IMR-90 (cell line): ENCODE data around the gene PHEX. TPM values are rescaled to one million over a fixed set of nuclear protein-coding genes. Genes with fewer than 3 reads are reported as not detected.

Source experiments
- ATAC-seq: fragments of 200-7000 bp; cut with Tn5 transposase; 2 replicates; pipeline ENCODE4 v1.9.1; 2020; ENCODE audit warnings: low read depth, mild to moderate bottlenecking, moderate library complexity
- BruUV-seq: library from RNA; stranded (reverse); fragments of 400-500 nt; replicated peaks from 2 replicates; lab custom pipeline; 2021; lab: Mats Ljungman, UMichigan
- CTCF ChIA-PET: fragments of 300-600 bp; formaldehyde crosslinking; extraction: SDS; loops from one replicate; lab custom pipeline; 2021; ENCODE audit warnings: antibody characterized with exemption; lab: Yijun Ruan, JAX
- POLR2A ChIA-PET: fragments of 300-600 bp; sonication (Branson Sonifier 250); formaldehyde crosslinking; loops from one replicate; lab custom pipeline; 2022; ENCODE audit warnings: antibody characterized with exemption; ENCODE audit not compliant: unreplicated experiment; lab: Charles Lee
- DNase-seq: peaks from one replicate; pipeline ENCODE4 v3.0.0; 2013
- H2AFZ ChIP-seq: replicated peaks from 2 replicates; pipeline ENCODE3; 2013; ENCODE audit warnings: low read length, mild to moderate bottlenecking; ENCODE audit not compliant: poor library complexity
- H2AK5ac ChIP-seq: 2 replicates; pipeline ENCODE4 v1.6.1; 2013; ENCODE audit warnings: low read depth, low read length, inconsistent platforms
- H2AK9ac ChIP-seq: replicated peaks from 2 replicates; pipeline ENCODE3; 2013; ENCODE audit warnings: mild to moderate bottlenecking, low read depth, low read length, moderate library complexity; ENCODE audit not compliant: poor library complexity
- H2BK120ac ChIP-seq: 2 replicates; pipeline ENCODE4 v1.6.1; 2013; ENCODE audit warnings: low read depth, low read length, inconsistent platforms
- H2BK15ac ChIP-seq: 3 replicates; pipeline ENCODE4 v1.6.1; 2013; ENCODE audit warnings: low read depth, low read length, inconsistent platforms
- H2BK20ac ChIP-seq: 2 replicates; pipeline ENCODE4 v1.6.1; 2013; ENCODE audit warnings: low read depth, mild to moderate bottlenecking, inconsistent platforms, low read length, moderate library complexity
- H2BK5ac ChIP-seq: 2 replicates; pipeline ENCODE4 v1.6.1; 2013; ENCODE audit warnings: mild to moderate bottlenecking, low read depth, low read length, inconsistent platforms; ENCODE audit not compliant: poor library complexity, severe bottlenecking
- H3K14ac ChIP-seq: replicated peaks from 2 replicates; pipeline ENCODE4 v1.6.1; 2013; ENCODE audit warnings: low read depth, low read length, inconsistent platforms
- H3K18ac ChIP-seq: 2 replicates; pipeline ENCODE4 v1.6.1; 2013; ENCODE audit warnings: low read depth, low read length, control low read depth
- H3K23ac ChIP-seq: 2 replicates; pipeline ENCODE4 v1.6.1; 2013; ENCODE audit warnings: low read depth, low read length, inconsistent platforms
- H3K27ac ChIP-seq: 2 replicates; pipeline ENCODE4 v1.5.1; 2013; ENCODE audit warnings: mild to moderate bottlenecking, control low read depth, low read length; ENCODE audit not compliant: insufficient read depth
- H3K27me3 ChIP-seq: 2 replicates; pipeline ENCODE4 v1.6.1; 2013; ENCODE audit warnings: low read length; ENCODE audit not compliant: control insufficient read depth, insufficient read depth
- H3K36me3 ChIP-seq: 2 replicates; pipeline ENCODE4 v1.6.1; 2013; ENCODE audit warnings: low read length, mixed read lengths; ENCODE audit not compliant: control insufficient read depth, insufficient read depth
- H3K4ac ChIP-seq: 2 replicates; pipeline ENCODE4 v1.6.1; 2013; ENCODE audit warnings: low read depth, low read length, inconsistent platforms
- H3K4me1 ChIP-seq: 2 replicates; pipeline ENCODE4 v1.6.1; 2013; ENCODE audit warnings: low read length, mixed read lengths; ENCODE audit not compliant: control insufficient read depth, insufficient read depth
- H3K4me2 ChIP-seq: 2 replicates; pipeline ENCODE4 v1.6.1; 2013; ENCODE audit warnings: low read depth, mild to moderate bottlenecking, control low read depth, low read length, moderate library complexity
- H3K4me3 ChIP-seq: 2 replicates; pipeline ENCODE4 v1.5.1; 2013; ENCODE audit warnings: low read depth, mild to moderate bottlenecking, control low read depth, low read length, moderate library complexity; ENCODE audit not compliant: insufficient read depth
- H3K56ac ChIP-seq: 2 replicates; pipeline ENCODE4 v1.6.1; 2013; ENCODE audit warnings: low read length, inconsistent platforms; ENCODE audit not compliant: insufficient read depth; ENCODE audit errors: extremely low read depth
- H3K79me1 ChIP-seq, 2 experiments: 2 replicates each; pipeline ENCODE4 v1.6.1; 2013; ENCODE audit warnings: low read length in 2 of 2, inconsistent platforms in 1 of 2, low read depth in 1 of 2
- H3K9ac ChIP-seq: 2 replicates; pipeline ENCODE4 v1.6.1; 2013; ENCODE audit warnings: low read depth, low read length, control low read depth
- H3K9me1 ChIP-seq: 2 replicates; pipeline ENCODE4 v1.6.1; 2013; ENCODE audit warnings: low read length, inconsistent platforms; ENCODE audit not compliant: insufficient read depth
- H3K9me3 ChIP-seq: 2 replicates; pipeline ENCODE4 v1.6.1; 2013; ENCODE audit warnings: low read length; ENCODE audit not compliant: control insufficient read depth, insufficient read depth
- H4K20me1 ChIP-seq: 2 replicates; pipeline ENCODE4 v1.6.1; 2013; ENCODE audit warnings: low read length, inconsistent platforms; ENCODE audit not compliant: insufficient read depth
- H4K5ac ChIP-seq: 2 replicates; pipeline ENCODE4 v1.6.1; 2013; ENCODE audit warnings: mild to moderate bottlenecking, low read depth, low read length, control low read depth
- H4K8ac ChIP-seq, 2 experiments: 2 replicates each; pipeline ENCODE4 v1.6.1; 2013; ENCODE audit warnings: low read depth in 2 of 2, low read length in 2 of 2, control low read depth in 1 of 2, inconsistent platforms in 1 of 2
- H4K91ac ChIP-seq: 2 replicates; pipeline ENCODE4 v1.6.1; 2013; ENCODE audit warnings: low read depth, low read length, inconsistent platforms; ENCODE audit not compliant: insufficient read depth
- BHLHE40 ChIP-seq: fragments of 150-350 bp; IDR thresholded peaks from 2 replicates; pipeline ENCODE4 v1.6.1; 2016; ENCODE audit warnings: mild to moderate bottlenecking, low read depth, low read length
- CEBPB ChIP-seq: IDR thresholded peaks from 2 replicates; pipeline ENCODE4 v1.6.1; 2012; ENCODE audit warnings: low read depth, low read length, improper control_type of control experiment
- FOS ChIP-seq: fragments of 150-350 bp; IDR thresholded peaks from 2 replicates; pipeline ENCODE4 v1.6.1; 2016; ENCODE audit warnings: low read depth, low read length
- MAFK ChIP-seq: IDR thresholded peaks from 2 replicates; pipeline ENCODE4 v1.6.1; 2012; ENCODE audit warnings: low read depth, low read length, improper control_type of control experiment
- NFE2L2 ChIP-seq: fragments of 150-350 bp; IDR thresholded peaks from 2 replicates; pipeline ENCODE4 v1.6.1; 2016; ENCODE audit warnings: low read depth, mild to moderate bottlenecking, low read length
- POLR2A ChIP-seq: IDR thresholded peaks from 2 replicates; pipeline ENCODE4 v1.6.1; 2012; ENCODE audit warnings: mild to moderate bottlenecking, low read depth, low read length
- WGBS, 2 experiments: methylation state at CpG; one replicate each; pipeline versions ENCODE4 v1.1.5 to v1.1.7; 2013; ENCODE audit warnings: missing lambda C conversion rate in 2 of 2; ENCODE audit not compliant: insufficient read length in 1 of 2; ENCODE audit errors: extremely low coverage in 2 of 2; 5-methylcytosine and 5-hydroxymethylcytosine counted together
- dilution Hi-C: fragments of 300-500 bp; cut with HindIII; formaldehyde crosslinking; loops from one replicate; pipeline ENCODE4 v1.14.3; 2018; ENCODE audit warnings: low sequenced_read_pairs; ENCODE audit not compliant: unreplicated experiment
- in situ Hi-C: fragments of 300-500 bp; cut with MboI; formaldehyde crosslinking; loops from 3 replicates; pipeline ENCODE4 v1.14.3; 2019; ENCODE audit warnings: low sequenced_read_pairs, inconsistent platforms, mixed read lengths
- intact Hi-C: fragments of 100-400 bp; cut with micrococcal nuclease; formaldehyde crosslinking; loops from 2 replicates; pipeline ENCODE4 v1.10.0; 2022
- polyA plus RNA-seq, 3 experiments: library from polyadenylated mRNA; depleted of rRNA; stranded (reverse); fragments of >200 nt; gene quantifications; 2 replicates each; pipeline ENCODE4 v1.2.3, GENCODE V29; 2012; ENCODE audit warnings: low replicate concordance in 1 of 3
- total RNA-seq: library from RNA; depleted of rRNA; stranded (reverse); fragments of >200 nt; gene quantifications from 2 replicates; pipeline ENCODE4 v1.2.3, GENCODE V29; 2012

The PHEX gene
- total and polyA plus RNA-seq, 2 of the 4 experiments (the other 2 are of a cell fraction): 0.10 to 0.18 TPM

DNA sequence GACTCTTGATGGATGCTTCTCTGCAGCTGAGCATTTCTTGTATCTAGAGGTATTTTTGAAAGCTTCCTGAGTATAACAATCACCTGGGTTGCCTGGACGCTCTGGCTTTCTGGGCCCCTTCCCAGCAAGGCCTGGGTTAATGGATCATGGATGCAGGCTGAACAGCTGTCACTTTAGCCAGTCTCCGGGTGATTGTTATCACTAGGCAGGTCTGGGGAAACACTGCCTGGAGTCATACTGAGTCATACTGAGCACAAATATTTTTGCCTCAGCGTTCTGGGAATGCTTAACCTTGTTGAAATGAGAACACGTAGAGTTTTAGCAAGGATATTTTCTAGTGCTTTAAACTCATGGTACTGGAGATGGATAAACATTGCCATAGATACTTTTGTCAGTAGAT is 102.6 kb downstream of the PHEX start:
- H3K18ac ChIP-seq: peak overlapping the region; percentile 84
- no peak overlapping the region for H2AFZ ChIP-seq
- H3K4me2 ChIP-seq: peak overlapping the region; percentile 84
- no peaks in the 10 kb centered on the region for H3K36me3 ChIP-seq
- no peaks in the 10 kb centered on the region for H3K9me3 ChIP-seq
- H4K5ac ChIP-seq: peak overlapping the region; percentile 55
- H4K20me1 ChIP-seq: no peaks in the 10 kb centered on the region
- H3K56ac ChIP-seq: peak overlapping the region; percentile 54; the same call in 1 of the 2 replicates
- no peak overlapping the region for H2AK9ac ChIP-seq
- H3K9me1 ChIP-seq: peaks cover 5% of the 10 kb centered on the region; the same call in 1 of the 2 replicates
- no CpG with 5 or more reads among the region's 4 CpGs for WGBS, 2 experiments
- H4K91ac ChIP-seq: peak overlapping the region; percentile 69
- dilution Hi-C loops: no loop called here
- POLR2A ChIA-PET: no interaction called here
- peak overlapping the region; percentile 89; the same call in 1 of the 2 replicates for H2BK20ac ChIP-seq
- H2BK15ac ChIP-seq: 0 out of 3 replicates have a peak overlapping the region, but pooled peaks have one; percentile 29
- peaks cover 1% of the 10 kb centered on the region; the same call in 1 of the 2 replicates for H3K27me3 ChIP-seq
- no TSS peak for BruUV-seq
- in situ Hi-C loops: no loop called here
- no peak overlapping the region for H2AK5ac ChIP-seq
- TF ChIP-seq POLR2A: no peak
- TF ChIP-seq MAFK: no peak
- TF ChIP-seq NFE2L2: 0 out of 2 replicates have a peak, but pooled peaks have one; percentile 1
- TF ChIP-seq CEBPB: peak; percentile 79
- TF ChIP-seq BHLHE40: no peak
- peak; percentile 84 for TF ChIP-seq FOS
- H4K8ac ChIP-seq: peak overlapping the region; percentile 11 to 84; a peak in 3 of 4 replicates
- H3K14ac ChIP-seq: peak overlapping the region; percentile 53; the same call in 1 of the 2 replicates
- no peaks in the 10 kb centered on the region for H3K79me1 ChIP-seq
- H3K4me3 ChIP-seq: no peak overlapping the region
- CTCF ChIA-PET: interaction anchor here (1.7 to 2.1 kb wide), 2 partner anchors 149 to 614 kb away, joined by 6 read pairs; no protein-coding TSS in a partner anchor
- H2BK5ac ChIP-seq: peak overlapping the region; percentile 95
- peak; percentile 72 for ATAC-seq
- peak overlapping the region; percentile 86 for H3K4ac ChIP-seq
- H3K27ac ChIP-seq: peak overlapping the region; percentile 96
- DNase-seq: peak; percentile 86
- H3K9ac ChIP-seq: no peak overlapping the region
- intact Hi-C loops: loop anchor here (1.0 to 10.0 kb wide), 3 partner anchors 53 to 873 kb away; no protein-coding TSS in a partner anchor
- H3K23ac ChIP-seq: peak overlapping the region; percentile 76; the same call in 1 of the 2 replicates
- peak overlapping the region; percentile 91 for H2BK120ac ChIP-seq
- peaks cover 7% of the 10 kb centered on the region for H3K4me1 ChIP-seq
